Activated T-cell treated with anti-CD3 and anti-CD28 coated beads, Interleukin-2, amount 50 U/mL, for 1 hour (primary cell): ENCODE results near the gene MKLN1.

Source experiments
- DNase-seq: peaks from one replicate; pipeline ENCODE4 v3.0.0-alpha.2; 2020

The MKLN1 gene

GRCh38 chr7:131471250-131472004 is 143.8 kb downstream of the MKLN1 start:
- no peak for DNase-seq

- no peak for DNase-seq
Measured at GRCh38 chr7:131476740-131477139, 149.1 kb downstream of the MKLN1 start.

- DNase-seq: no peak
Measured at GRCh38 chr7:131480384-131481315, 153.0 kb downstream of the MKLN1 start.

- no peak for DNase-seq
Measured at GRCh38 chr7:131482800-131483199, 155.1 kb downstream of the MKLN1 start.

GRCh38 chr7:131483586-131483985 is 155.9 kb downstream of the MKLN1 start:
- no peak for DNase-seq

GRCh38 chr7:131486346-131486745 is 158.7 kb downstream of the MKLN1 start:
- no peak for DNase-seq

- no peak for DNase-seq
Measured at GRCh38 chr7:131487217-131487616, 159.5 kb downstream of the MKLN1 start.

- no peak for DNase-seq
Measured at GRCh38 chr7:131488361-131488760, 160.7 kb downstream of the MKLN1 start.

- no peak for DNase-seq
Measured at GRCh38 chr7:131489196-131489595, 161.5 kb downstream of the MKLN1 start.

GRCh38 chr7:131489881-131490280 is 162.2 kb downstream of the MKLN1 start:
- DNase-seq: no peak

GRCh38 chr7:131493081-131493480 is 165.4 kb downstream of the MKLN1 start:
- no peak for DNase-seq

- no peak for DNase-seq
Measured at GRCh38 chr7:131493581-131493980, 165.9 kb downstream of the MKLN1 start.

- DNase-seq: no peak
Measured at GRCh38 chr7:131494182-131494581, 166.5 kb downstream of the MKLN1 start.

GRCh38 chr7:131495669-131496498 is 168.2 kb downstream of the MKLN1 start:
- no peak for DNase-seq

- no peak for DNase-seq
Measured at GRCh38 chr7:131497454-131497853, 169.8 kb downstream of the MKLN1 start.

GRCh38 chr7:131498237-131498885 is 170.7 kb downstream of the MKLN1 start:
- no peak for DNase-seq

- no peak for DNase-seq
Measured at GRCh38 chr7:131499801-131500200, 172.1 kb downstream of the MKLN1 start.

GRCh38 chr7:131500357-131500756 is 172.7 kb downstream of the MKLN1 start:
- DNase-seq: no peak

- no peak for DNase-seq
Measured at GRCh38 chr7:131501422-131501821, 173.7 kb downstream of the MKLN1 start.

GRCh38 chr7:131501930-131502685 is 174.4 kb downstream of the MKLN1 start:
- DNase-seq: no peak

GRCh38 chr7:131502810-131503508 is 175.3 kb downstream of the MKLN1 start:
- no peak for DNase-seq
